Stimulated activated CD8-positive, alpha-beta memory T cell treated with anti-CD3 and anti-CD28 coated beads, Interleukin-7, amount 100 ng/mL, for 48 hours (primary cell): ENCODE measurements around the gene GPBP1.
"Not testable (repeated sequence)": the region's sequence is repeated elsewhere in the genome, so short reads cannot be mapped to it uniquely, and the experiment has no call there.

Source experiments
- DNase-seq, 2 donors: peaks; one replicate each; pipeline ENCODE4 v3.0.0-alpha.2; 2020; ENCODE audit warnings: low read depth in 1 of 2; ENCODE audit errors: extremely low read depth in 1 of 2

Gene GPBP1, protein sequence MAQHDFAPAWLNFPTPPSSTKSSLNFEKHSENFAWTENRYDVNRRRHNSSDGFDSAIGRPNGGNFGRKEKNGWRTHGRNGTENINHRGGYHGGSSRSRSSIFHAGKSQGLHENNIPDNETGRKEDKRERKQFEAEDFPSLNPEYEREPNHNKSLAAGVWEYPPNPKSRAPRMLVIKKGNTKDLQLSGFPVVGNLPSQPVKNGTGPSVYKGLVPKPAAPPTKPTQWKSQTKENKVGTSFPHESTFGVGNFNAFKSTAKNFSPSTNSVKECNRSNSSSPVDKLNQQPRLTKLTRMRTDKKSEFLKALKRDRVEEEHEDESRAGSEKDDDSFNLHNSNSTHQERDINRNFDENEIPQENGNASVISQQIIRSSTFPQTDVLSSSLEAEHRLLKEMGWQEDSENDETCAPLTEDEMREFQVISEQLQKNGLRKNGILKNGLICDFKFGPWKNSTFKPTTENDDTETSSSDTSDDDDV

GRCh38 chr5:57173319-57174127 lies at the start of gene GPBP1:
Gene GPBP1 (plus strand): TSS chr5:57174059. CDS start chr5:57214131, 40,072 bp downstream.
- DNase-seq, result peak; percentile 96

DNA sequence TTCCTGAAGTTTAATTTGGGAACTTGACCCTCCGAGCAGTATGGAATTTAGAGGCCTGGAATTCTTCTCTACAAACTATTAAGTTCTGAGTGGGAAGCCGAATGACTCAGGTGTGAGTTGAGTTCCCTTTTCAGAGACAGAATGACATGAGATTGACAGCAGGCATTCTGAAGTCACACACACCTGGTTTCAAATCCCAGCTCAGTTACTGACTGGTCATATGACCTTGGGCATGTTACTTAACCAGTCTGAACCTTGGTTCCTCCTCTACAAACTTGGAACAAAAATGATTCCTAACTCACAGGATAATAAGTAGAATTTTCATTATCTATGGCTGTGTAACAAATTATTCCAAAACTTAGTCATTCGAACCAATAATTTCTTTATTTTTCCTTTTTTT lies 45.5 kb upstream of the GPBP1 start:
- DNase-seq, result no peak

GRCh38 chr5:57133574-57133973 lies 40.3 kb upstream of the GPBP1 start:
- DNase-seq, result no peak

DNA sequence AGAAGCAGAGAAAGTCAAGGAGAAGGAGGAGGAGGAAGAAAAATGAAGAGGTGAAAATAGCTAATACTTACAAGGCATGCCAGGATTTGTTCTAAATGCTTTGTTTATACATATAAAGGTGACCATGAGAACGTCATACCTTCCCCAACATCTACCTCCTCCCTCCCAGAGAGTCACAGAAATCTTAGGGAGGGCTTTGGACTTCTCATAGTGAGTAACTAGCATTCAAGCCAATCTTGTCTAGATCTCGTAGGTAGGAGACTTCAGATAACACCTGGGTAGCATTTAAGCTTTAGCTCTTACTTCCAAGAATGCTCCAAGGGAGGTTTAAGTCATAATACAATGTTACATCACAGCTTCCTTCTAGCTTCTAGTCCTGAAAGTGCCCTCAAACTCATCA lies 36.5 kb upstream of the GPBP1 start:
- no peak for DNase-seq

DNA sequence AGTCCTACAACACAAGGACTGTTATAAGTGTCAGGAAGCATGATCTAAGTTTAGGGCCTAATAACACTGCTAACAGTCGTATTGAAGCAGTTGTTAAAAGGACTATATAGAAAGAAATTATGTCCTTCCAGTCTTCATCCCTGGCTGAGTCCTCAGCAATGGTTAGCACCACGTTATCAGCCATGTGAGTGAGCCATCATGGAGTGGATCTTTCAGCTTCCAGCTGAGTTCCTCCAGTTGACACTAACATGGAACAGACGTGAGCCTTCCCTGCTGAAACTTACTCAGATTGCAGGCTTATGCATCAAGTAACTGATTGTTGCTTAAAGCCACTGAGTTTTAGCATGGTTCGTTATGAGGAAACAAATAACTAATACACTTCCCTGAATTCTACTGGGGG lies 21.5 kb upstream of the GPBP1 start:
- DNase-seq, result no peak

- no peak for DNase-seq
Measured at GRCh38 chr5:57155033-57155432, 18.8 kb upstream of the GPBP1 start.

- no peak for DNase-seq
Measured at GRCh38 chr5:57157131-57157530, 16.7 kb upstream of the GPBP1 start.

- DNase-seq, result no peak
Measured at GRCh38 chr5:57157666-57158065, 16.2 kb upstream of the GPBP1 start.

DNA sequence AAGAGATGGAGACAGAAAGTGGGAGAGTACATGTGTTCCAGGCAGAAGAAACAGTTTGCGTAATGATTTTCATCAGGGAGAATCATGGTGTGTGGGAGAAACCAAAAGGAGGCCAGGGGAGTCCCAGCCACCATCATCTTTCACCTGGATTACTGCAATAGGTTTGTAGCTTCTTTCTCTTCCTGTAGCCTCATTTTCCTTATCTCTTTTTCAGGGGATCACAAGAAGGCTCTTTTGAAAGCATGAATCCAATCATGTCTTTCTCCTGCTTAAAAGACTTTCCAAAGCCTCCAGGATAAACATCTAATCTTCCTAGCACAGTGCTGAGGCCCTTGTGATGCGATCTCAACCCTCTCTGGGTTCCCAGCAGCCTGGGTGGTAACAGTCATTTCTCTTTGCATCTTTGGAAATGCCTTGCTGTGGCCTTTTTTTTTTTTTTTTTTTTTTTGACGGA lies 10.3 kb upstream of the GPBP1 start:
- no peak for DNase-seq

- DNase-seq, result no peak
Measured at GRCh38 chr5:57164124-57164523, 9.7 kb upstream of the GPBP1 start.

DNA sequence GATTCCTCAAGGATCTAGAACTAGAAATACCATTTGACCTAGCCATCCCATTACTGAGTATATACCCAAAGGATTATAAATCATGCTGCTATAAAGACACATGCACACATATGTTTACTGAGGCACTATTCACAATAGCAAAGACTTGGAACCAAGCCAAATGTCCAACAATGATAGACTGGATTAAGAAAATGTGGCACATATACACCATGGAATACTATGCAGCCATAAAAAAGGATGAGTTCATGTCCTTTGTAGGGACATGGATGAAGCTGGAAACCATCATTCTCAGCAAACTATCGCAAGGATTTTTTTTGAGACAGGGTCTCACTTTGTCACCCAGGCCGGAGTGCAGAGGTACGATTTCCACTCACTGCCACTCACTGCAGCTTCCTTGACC lies 8.7 kb upstream of the GPBP1 start:
- DNase-seq, result not testable (repeated sequence)

DNA sequence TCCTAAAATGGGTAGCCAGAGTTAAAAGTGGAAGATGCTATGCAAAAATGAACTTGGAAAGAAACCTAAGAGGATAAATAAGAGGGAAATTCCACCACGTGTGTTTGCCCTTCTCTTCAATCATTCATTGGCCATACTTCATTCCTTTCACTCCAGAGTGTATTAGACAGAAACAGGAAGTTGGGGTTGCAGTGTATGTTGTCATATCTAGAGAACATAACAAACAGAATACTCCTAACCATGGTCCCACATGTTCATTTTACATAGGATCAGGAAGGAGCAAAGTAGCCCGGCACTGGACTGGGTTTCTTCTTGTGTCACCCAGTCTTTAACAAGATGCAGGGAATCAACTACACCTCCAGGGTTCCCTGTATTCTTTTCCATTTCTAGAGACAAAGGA lies 7.6 kb upstream of the GPBP1 start:
- DNase-seq, result no peak

- no peak for DNase-seq
Measured at GRCh38 chr5:57167201-57167600, 6.7 kb upstream of the GPBP1 start.

- not testable (repeated sequence) for DNase-seq
Measured at GRCh38 chr5:57170116-57170515, 3.7 kb upstream of the GPBP1 start.

GRCh38 chr5:57171816-57172465 lies 1.9 kb upstream of the GPBP1 start:
- peak; percentile 18 to 20 for DNase-seq

DNA sequence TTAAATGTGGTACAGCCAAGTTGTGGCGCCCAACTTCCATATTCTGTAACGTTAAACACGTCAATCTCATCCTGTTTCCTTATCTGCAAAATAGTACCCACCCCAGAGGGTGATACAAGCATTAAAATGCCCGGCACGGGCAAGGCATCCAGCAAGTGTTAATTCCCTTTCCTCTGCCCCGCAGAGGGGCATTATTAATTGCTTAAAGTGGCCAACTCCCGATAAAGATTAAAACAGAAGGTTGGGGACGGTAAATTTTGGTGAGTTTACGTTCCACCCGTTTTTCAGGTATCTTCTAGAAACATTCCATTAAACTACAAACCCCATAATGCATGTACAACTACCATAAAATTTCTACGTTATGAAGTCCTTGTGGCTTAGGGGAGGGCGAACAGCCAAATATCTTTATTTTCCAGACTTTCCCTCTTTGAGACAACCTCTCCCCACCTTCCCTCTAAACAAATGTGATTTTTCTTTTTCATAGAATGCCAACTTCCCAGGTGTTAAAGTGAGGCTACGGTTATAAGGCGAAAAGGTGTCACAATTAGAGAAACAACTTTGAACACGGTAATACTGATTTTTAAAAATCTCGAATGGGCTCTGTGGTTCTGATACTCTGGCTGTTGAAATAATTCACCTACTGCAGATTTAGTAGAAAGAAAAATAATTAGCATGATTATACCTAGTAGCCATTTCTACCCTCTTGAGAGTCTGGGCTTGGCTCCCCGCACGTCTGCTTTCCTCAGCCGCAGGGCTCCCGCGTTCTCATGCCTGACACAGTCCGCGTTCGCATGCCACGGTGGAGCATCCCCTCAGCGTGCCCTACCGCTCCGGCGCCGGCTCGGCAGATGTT lies 1.2 kb upstream of the GPBP1 start:
- DNase-seq, result peak in 1 of 2 donors; percentile 56

GRCh38 chr5:57174128-57174889 lies 450 bp downstream of the GPBP1 start:
- no peak for DNase-seq

GRCh38 chr5:57174890-57175510 lies 1.1 kb downstream of the GPBP1 start:
- no peak for DNase-seq
